NCI-H1436 (cell line): Measurements from ENCODE around the gene BCAT1.
"Not testable (repeated sequence)": the region's sequence is repeated elsewhere in the genome, so short reads cannot be mapped to it uniquely, and the experiment has no call there.

ENCODE experiments used
- DNase-seq: peaks from one replicate; lab custom pipeline; 2025; lab: John Stamatoyannopoulos, UW

Gene BCAT1

DNA sequence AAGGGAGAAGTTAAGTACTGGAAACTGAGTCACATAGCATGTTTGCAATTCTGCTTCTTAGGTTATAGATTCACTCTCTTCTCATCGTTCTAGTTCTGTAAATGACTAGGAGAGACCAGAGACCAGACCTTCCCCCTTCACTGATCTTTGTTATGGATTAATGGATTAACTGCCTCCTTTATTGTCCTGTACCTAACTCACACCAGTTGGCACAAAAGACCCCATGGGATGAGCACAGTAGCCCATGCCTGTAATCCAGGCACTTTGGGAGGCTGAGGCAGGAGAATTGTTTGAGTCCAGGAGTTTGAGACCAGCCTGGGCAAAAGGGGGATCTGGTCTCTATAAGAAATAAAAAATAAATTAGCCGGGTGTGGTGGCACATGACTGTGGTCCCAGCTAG is 20.8 kb downstream of the BCAT1 start:
- DNase-seq, result no peak

DNA sequence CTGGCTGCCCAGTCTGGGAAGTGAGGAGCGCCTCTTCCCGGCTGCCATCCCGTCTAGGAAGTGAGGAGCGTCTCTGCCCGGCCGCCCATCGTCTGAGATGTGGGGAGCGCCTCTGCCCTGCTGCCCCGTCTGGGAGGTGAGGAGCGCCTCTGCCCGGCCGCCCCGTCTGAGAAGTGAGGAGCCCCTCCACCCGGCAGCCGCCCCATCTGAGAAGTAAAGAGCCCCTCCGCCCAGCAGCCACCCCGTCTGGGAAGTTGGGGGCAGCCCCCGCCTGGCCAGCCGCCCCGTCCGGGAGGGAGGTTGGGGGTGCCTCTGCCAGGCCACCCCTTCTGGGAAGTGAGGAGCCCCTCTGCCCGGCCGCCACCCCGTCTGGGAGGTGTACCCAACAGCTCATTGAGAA is 22.8 kb downstream of the BCAT1 start:
- DNase-seq, result not testable (repeated sequence)

DNA sequence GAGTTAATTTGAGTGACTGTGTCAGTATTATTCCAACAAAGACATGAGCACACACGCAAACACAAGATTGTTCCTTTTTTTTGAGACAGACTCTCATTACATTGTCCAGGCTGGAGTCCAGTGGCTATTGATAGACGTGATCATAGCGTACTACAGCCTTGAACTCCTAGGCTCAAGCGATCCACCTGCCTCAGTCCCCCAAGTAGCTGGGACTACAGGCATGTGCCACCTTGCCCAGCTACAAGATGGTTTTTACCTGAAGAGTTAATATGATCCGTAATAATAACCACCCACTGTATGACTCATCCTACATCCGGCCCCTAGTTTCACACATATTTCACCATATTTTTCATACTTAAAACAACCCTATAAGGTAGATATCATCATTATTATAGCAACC is 26.8 kb downstream of the BCAT1 start:
- DNase-seq, result no peak

GRCh38 chr12:24921251-24922038 is 27.5 kb downstream of the BCAT1 start:
- no peak for DNase-seq

DNA sequence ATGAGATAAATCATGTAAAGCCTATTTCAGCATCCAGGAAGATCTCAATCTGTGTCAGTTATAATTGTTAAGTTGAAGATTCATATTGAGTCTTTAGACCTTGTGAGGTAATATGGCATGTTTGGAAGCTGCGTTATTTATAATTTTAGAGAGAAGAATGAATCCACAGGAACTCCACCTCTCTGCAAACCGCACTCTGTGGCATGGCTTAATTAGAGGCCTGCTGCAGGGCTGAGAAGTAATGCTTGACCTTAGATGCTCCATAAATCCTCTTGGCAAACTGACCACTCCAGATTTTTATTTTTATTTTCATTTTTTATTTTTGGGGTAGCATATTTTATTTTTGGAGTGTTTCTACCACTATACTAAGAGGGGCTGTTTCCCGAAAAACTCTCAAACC is 28.8 kb downstream of the BCAT1 start:
- DNase-seq, result no peak

GRCh38 chr12:24919346-24920001 is 29.4 kb downstream of the BCAT1 start:
- no peak for DNase-seq

DNA sequence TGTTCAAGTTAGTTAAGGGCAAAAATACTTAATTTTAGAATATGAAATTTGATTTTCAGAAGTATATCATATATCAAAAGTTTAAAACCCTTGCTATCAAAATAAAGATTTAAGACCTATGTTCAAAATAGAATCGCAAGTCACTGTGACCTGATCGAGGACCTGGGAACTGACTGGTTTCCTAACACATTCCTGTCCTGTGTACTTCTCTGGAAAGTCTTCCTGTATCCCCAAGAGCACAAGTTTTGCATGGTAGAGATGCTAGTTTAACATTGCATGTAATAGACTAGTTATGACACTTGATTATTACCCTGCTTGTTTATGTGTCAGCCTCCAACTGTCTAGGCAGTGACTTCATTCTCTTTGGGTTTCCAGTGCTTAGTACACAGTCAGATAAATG is 30.3 kb downstream of the BCAT1 start:
- no peak for DNase-seq

DNA sequence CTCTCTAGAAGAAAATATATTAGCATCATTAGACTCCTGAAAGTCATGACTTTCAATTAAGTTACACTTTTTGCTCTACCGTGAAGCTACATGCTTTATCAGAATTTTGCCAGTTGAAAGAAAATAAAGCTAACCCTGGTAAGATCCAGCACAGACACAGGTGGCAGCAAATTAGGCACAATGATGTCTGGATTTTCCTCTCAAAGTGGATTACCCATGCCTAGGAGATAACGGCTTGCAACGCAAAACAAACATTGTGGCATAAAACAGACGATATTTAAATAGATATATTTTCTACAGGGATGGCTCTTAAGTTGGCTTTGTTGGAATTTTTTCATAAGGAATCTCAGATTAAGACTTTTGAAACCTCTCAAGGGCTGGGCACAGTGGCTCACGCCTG is 33.4 kb downstream of the BCAT1 start:
- no peak for DNase-seq

DNA sequence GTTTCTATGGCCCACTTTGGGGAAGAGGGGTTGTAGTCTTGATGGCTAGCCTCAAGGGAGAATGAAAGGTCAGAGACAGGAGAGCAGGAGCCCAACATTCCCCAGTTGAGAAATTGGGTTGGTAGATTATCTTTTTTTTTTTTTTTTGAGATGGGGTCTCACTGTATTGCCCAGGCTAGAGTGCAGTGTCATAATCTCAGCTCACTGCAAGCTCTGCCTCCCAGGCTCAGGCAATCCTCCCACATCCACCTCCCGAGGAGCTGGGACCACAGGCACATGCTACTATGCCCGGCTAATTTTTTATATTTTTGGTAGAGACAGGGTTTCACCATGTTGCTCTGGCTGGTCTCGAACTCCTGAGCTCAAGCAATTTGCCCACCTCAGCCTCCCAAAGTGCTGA is 34.9 kb downstream of the BCAT1 start:
- DNase-seq, result no peak

DNA sequence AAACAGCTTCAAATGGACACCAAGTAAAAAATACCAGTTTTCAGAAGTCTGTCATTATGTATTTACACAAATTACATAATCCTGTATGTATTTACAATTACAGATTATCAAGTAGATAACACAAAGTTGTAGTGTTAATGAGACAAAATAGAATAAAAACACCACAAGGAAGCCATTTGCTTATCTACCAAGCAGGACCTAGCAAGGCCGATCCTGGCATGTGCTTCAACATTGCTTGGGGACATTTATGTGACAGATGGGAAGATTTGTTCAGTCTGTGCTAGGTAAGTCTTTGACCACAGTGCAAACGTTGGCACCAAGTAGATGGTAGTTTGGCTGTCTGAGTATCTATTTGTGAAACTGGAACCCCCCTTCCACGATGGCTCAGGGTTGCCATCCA is 35.8 kb downstream of the BCAT1 start:
- DNase-seq, result no peak

DNA sequence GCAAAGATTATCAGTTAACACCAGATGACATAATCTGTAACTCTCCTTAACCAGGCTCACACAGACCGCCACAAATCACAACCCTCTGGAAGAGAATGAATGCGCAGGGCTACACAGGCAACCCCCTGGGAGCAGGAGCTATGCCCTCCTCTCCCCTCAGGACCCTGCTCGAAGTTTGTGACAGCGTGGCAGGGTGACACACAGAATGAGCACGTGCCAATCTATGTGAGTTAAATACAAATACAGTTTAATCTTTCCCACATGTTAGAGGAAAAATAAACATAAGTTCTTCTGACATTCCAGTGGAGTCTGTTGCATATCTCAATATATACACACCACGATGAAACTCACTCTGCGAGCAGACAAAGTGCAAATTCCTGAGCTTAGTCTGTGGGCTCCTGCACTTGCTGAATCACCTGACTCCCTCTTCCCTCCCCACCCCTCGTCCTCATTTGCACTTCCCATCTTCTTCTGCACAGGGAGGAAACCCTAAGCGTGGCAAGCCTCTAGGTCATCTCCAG is 37.6 kb downstream of the BCAT1 start:
- DNase-seq, result no peak

- DNase-seq, result not testable (repeated sequence)
Measured at GRCh38 chr12:24910192-24910591, 38.7 kb downstream of the BCAT1 start.

DNA sequence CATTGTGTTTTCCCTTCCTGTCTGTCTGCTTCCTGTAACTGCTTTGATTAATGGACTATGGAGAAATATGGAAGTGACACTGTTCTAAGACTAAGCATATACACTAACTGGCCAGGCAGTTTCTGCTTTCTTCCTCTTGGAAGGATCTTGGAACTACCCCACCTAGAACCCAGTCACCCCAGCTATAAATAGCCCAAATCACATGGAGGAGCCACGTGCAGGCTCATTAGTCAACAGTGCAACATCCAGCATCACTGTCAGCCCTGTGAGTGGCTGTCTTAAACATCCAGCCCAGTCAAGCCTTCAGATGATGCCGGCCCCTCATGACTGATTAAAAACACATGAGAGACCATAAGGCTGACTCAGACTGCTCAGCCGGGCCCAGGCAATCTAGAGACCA is 39.2 kb downstream of the BCAT1 start:
- no peak for DNase-seq

DNA sequence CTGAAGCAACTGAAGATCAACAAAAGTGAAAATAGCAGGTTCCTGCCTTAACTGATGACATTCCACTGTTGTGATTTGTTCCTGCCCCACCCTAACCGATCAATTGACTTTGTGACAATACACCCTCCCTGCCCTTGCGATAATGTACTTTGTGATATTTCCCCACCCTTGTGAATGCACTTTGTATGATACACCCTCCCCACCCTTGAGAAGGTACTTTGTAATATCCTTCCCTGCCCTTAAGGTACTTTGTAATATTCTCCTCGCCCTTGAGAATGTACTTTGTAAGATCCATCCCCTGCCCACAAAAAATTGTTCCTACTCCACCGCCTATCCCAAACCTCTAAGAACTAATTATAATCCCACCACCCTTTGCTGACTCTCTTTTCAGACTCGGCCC is 41.4 kb downstream of the BCAT1 start:
- no peak for DNase-seq

GRCh38 chr12:24906141-24906540 is 42.8 kb downstream of the BCAT1 start:
- no peak for DNase-seq

- no peak for DNase-seq
Measured at GRCh38 chr12:24905431-24905830, 43.5 kb downstream of the BCAT1 start.

GRCh38 chr12:24904871-24905270 is 44.0 kb downstream of the BCAT1 start:
- no peak for DNase-seq

GRCh38 chr12:24903329-24904088 is 45.4 kb downstream of the BCAT1 start:
- no peak for DNase-seq

GRCh38 chr12:24902511-24903328 is 46.2 kb downstream of the BCAT1 start:
- no peak for DNase-seq

DNA sequence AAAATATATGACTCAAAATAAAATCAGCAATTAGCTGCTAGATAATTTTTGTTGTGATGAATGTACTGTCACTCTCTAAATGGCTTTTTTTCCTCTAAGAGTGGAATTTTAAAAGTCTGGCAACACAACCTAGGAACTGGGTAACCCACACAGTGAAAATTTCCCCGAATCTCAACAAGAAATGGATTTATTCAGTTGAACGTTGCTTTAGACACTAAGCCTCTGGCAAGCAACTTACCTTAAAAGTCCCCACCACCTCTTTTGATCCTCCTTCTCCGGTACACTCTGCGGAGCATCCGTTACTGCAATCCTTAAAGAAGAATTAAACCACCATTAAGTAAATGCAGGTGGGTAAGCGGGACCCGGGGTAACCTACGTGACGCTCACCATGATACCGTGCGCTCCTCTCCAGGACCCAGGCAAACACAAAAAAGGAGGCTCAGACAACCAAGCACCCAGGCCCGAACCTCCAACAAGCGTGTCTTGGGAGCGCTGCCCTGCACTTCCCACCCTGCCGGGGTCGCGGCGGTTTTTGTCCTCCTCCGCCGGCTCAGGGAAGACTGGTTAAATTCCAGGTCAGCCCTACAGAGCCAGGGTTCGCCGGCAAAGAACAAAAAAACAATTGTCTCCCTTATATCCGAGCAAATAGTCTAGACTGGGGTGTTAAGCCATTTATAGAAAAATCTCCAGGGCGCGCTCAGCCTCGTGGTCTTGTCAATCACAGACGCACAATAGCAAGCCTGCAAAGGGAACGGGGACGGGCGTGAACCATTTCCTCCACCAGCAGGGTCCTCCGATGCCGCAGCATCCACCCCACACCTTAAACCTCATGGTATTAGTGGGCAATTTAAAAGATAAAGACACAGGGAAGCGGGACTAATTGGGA is 47.1 kb downstream of the BCAT1 start:
- no peak for DNase-seq

DNA sequence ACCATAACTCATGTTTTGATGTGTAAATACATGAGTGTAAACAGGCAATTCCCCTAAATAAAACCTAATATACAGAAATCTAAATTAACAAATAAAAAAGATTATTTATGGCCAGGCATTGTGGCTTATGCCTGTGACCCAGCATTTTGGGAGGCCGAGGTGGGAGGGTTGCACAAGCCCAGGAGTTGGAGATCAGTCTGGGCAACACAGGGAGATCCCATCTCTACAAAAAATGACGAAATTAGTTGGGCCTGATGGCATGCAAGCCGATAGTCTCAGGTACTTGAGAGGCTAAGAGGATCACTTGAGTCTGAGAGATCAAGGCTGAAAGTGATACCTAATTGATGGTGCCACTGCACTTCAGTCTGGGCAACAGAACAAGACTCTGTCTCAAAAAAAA is 48.7 kb downstream of the BCAT1 start:
- DNase-seq, result no peak
